Calu3 (cell line): Measurements from ENCODE around the gene RFTN1. TPM values are rescaled to one million over a fixed set of nuclear protein-coding genes. Genes with fewer than 3 reads are reported as not detected.

Source experiments
- BruUV-seq: library from RNA; stranded (reverse); fragments of 400-500 nt; replicated peaks from 2 replicates; lab custom pipeline; 2021; lab: Mats Ljungman, UMichigan
- CTCF ChIA-PET: fragments of 300-600 bp; sonication (Branson Sonifier 250); formaldehyde crosslinking; loops from one replicate; lab custom pipeline; 2022; ENCODE audit warnings: antibody characterized with exemption; lab: Charles Lee
- DNase-seq: peaks from one replicate; pipeline ENCODE4 v3.0.0; 2022
- H3K27ac Mint-ChIP-seq: one replicate; pipeline ENCODE4 v1.8.0; 2022; ENCODE audit warnings: mixed read lengths; ENCODE audit not compliant: unreplicated experiment
- H3K27me3 Mint-ChIP-seq: one replicate; pipeline ENCODE4 v1.8.0; 2022; ENCODE audit warnings: mixed read lengths; ENCODE audit not compliant: unreplicated experiment
- H3K36me3 Mint-ChIP-seq: one replicate; pipeline ENCODE4 v1.8.0; 2022; ENCODE audit warnings: mild to moderate bottlenecking, moderate library complexity, mixed read lengths; ENCODE audit not compliant: insufficient read depth, unreplicated experiment
- H3K4me1 Mint-ChIP-seq: one replicate; pipeline ENCODE4 v1.8.0; 2022; ENCODE audit warnings: mild to moderate bottlenecking, low read depth, mixed read lengths; ENCODE audit not compliant: unreplicated experiment
- H3K4me3 Mint-ChIP-seq: one replicate; pipeline ENCODE4 v1.8.0; 2022; ENCODE audit warnings: mild to moderate bottlenecking, low read depth, moderate library complexity, mixed read lengths; ENCODE audit not compliant: unreplicated experiment
- H3K9me3 Mint-ChIP-seq: one replicate; pipeline ENCODE4 v1.8.0; 2022; ENCODE audit warnings: low read depth, mixed read lengths; ENCODE audit not compliant: unreplicated experiment
- intact Hi-C: fragments of 100-400 bp; cut with micrococcal nuclease; formaldehyde crosslinking; loops from one replicate; pipeline ENCODE4 v1.10.0; 2022; ENCODE audit not compliant: unreplicated experiment
- total RNA-seq: library from RNA; stranded (reverse); gene quantifications from 2 replicates; pipeline ENCODE4 v1.2.3, GENCODE V29; 2022
- TF ChIP-seq, protein P1 (sequence below): fragments of 200-600 bp; IDR thresholded peaks from one replicate; pipeline ENCODE4 v1.8.0; 2022; ENCODE audit warnings: antibody characterized with exemption; ENCODE audit not compliant: unreplicated experiment

RFTN1 gene
- total RNA-seq, 1 experiment from 2014 or later = 1.6 TPM

DNA sequence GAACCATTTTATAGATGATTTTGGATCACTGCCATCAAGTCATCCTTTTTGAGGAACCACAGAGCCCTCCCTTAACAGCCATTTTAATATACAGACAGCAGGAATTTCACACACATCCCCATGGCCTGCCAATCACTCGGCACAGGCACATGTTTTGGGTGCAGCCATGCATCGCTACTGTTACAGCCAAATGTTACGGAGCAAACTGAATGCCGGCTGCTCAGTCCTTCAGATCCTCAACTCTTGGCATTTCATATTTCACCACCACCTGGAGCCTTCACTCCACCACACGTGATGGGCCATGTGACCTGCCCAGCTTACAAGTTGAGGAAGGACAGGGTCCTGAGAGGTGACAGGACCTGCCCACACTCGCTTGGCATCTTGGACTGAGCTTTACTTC lies 157.7 kb downstream of the RFTN1 start:
- Mint-ChIP-seq H3K36me3 (no peaks in the 10 kb centered on the region), H3K4me1 (no peaks in the 10 kb centered on the region), H3K27ac (no peak overlapping the region), H3K27me3 (no peaks in the 10 kb centered on the region), H3K4me3 (no peak overlapping the region), H3K9me3 (peaks cover 5% of the 10 kb centered on the region)
- BruUV-seq = no TSS peak
- intact Hi-C loops = no loop called here
- TF ChIP-seq, protein P1, sequence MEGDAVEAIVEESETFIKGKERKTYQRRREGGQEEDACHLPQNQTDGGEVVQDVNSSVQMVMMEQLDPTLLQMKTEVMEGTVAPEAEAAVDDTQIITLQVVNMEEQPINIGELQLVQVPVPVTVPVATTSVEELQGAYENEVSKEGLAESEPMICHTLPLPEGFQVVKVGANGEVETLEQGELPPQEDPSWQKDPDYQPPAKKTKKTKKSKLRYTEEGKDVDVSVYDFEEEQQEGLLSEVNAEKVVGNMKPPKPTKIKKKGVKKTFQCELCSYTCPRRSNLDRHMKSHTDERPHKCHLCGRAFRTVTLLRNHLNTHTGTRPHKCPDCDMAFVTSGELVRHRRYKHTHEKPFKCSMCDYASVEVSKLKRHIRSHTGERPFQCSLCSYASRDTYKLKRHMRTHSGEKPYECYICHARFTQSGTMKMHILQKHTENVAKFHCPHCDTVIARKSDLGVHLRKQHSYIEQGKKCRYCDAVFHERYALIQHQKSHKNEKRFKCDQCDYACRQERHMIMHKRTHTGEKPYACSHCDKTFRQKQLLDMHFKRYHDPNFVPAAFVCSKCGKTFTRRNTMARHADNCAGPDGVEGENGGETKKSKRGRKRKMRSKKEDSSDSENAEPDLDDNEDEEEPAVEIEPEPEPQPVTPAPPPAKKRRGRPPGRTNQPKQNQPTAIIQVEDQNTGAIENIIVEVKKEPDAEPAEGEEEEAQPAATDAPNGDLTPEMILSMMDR = no peak
- CTCF ChIA-PET = no interaction called here
- no peak for DNase-seq

DNA sequence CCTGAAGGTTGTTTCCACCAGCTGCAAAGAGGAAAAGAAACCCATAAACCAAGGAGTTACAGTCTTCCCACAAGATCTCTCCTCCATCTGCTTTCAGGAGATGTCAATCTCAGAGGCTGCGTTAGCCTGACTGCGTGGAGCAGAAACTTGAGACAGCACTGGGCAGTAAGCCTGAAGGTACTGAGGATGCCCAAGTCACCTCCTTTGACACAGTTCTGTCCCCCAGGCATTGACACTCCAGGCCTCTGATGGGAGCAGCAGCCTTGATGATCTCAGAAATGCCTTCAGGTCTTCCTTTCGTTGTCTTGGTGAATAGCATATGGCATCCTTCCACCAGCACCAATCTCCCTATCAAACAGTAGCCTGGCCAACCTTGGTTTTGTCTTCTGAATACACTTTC lies 159.2 kb downstream of the RFTN1 start:
- no peaks in the 10 kb centered on the region for H3K36me3 Mint-ChIP-seq
- CTCF ChIA-PET = no interaction called here
- no peak for DNase-seq
- peaks cover 5% of the 10 kb centered on the region for H3K9me3 Mint-ChIP-seq
- no peak overlapping the region for H3K4me3 Mint-ChIP-seq
- intact Hi-C loops = no loop called here
- no peaks in the 10 kb centered on the region for H3K27me3 Mint-ChIP-seq
- TF ChIP-seq, protein P1 = no peak
- H3K4me1 Mint-ChIP-seq = no peaks in the 10 kb centered on the region
- H3K27ac Mint-ChIP-seq = no peak overlapping the region
- BruUV-seq = no TSS peak

DNA sequence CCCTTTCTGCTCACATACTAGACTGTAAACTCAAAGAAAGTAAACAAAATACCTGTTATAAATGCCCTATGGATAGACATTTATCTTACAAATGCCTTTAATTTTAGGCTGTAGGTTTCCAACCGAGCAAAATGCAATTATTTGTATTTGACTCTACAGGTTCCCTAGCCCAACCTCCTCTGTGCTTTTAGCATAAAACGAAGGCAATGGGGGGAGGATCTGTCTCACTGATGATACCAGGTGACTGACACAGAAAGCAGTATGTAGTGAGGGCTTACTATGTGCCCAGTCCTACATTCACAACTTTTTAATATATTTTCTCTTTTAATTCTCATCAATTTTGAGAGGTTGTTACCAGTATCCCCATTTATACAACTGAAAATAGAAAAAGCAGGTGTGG lies 161.1 kb downstream of the RFTN1 start:
- TF ChIP-seq, protein P1 = no peak
- Mint-ChIP-seq H3K4me3 (no peak overlapping the region), H3K27ac (no peak overlapping the region), H3K27me3 (no peaks in the 10 kb centered on the region), H3K9me3 (peaks cover 5% of the 10 kb centered on the region), H3K36me3 (no peaks in the 10 kb centered on the region), H3K4me1 (no peaks in the 10 kb centered on the region)
- CTCF ChIA-PET = no interaction called here
- no peak for DNase-seq
- intact Hi-C loops = no loop called here
- no TSS peak for BruUV-seq

DNA sequence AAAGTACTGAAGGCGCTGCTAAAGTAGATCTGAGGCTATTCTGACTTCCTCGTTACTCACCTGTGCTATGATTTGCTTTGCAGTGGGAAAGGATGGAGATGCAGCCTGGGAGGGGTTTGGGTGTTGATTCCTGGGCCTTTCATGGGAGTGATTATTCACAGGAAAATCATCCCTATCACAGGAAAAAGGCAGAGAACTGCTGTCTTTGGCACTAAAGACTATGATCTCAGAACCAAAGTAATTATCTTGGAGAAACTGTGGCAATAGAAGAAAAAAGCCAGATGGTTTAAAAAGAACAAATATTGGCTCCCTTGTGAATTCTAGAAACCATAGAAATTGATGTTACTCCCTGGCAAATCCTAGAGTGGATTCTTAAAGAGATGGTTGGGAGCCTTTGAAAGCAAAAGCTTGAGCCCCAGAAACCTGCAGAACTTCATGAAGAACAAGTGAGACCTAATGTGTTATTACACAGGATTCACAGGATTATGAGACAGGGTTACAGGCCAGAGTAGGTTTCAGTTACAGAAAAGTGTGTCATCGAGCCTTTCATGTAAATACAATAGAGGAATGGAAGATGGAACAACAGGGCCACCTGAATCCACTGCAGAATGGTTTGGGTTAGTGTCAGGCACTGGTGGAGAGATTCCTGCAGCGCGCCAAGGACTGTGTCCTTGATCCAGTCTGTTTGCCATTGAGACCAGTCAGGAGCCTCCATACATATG lies 162.7 kb downstream of the RFTN1 start:
- no peak overlapping the region for H3K27ac Mint-ChIP-seq
- CTCF ChIA-PET = no interaction called here
- no peaks in the 10 kb centered on the region for H3K27me3 Mint-ChIP-seq

More for the DNA sequence above, 162.7 kb downstream of the RFTN1 start:
- TF ChIP-seq, protein P1 = no peak
- Mint-ChIP-seq H3K4me1 (no peaks in the 10 kb centered on the region), H3K9me3 (peaks cover 5% of the 10 kb centered on the region), H3K36me3 (no peaks in the 10 kb centered on the region), H3K4me3 (no peak overlapping the region)
- no peak for DNase-seq
- intact Hi-C loops = no loop called here
- BruUV-seq = no TSS peak
